Inflammatory macrophage treated with lipopolysaccharide for 4 hours (primary cell): Measurements from ENCODE around the gene GREM1.

Experiments
- DNase-seq: peaks from one replicate; pipeline ENCODE4 v3.0.0-alpha.2; 2020

The GREM1 gene

DNA sequence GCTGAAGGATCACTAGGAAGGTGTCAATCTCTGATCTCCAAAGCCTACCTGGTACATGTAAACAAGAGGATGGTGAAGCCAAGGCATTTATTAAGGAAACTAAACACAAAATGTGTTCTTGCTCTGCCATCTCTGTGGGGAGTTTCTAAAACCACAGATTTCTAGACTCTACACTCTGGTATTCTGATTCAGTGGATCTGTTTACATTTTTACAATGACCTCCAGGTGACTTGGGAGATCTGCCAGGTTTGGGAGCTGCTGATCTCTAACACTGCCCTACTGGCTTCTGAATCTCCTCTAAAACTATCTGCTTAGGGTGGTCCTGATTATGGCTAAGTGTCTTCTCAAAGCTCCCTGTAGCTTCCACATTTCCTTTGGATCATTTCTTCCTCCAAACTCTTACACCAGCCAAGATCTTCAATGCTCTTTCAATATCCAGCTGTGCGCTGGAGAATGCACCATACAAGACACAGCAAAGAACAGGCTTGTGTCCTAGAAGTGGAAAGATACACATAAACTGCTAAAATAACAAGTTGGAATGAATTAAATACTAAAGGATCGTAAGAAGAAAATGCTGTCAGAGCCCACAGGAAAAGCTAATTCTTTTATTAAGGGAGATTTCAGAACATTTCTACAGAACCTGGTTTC, 72.7 kb downstream of the GREM1 start:
- DNase-seq: no peak

DNA sequence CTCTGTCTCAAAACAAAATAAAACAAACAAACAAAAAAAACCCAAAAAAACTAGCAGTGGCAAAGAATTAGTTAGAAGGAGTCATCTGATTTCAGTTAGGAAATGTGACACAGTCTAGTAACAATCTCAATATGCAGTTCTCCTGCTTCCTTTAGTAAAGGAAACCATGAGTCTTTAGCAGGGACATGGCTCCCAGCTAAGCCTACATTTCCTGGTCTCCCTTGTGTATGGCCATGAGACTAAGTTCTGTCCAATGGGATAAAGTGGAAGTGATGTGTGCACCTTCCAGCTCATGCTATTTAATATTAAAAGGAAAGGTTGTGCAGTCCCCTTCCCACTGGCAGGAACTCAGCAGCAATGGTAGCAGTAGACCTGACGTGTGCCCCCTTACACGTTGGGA, 74.6 kb downstream of the GREM1 start:
- DNase-seq: no peak
